Measurements from ENCODE around the gene FAM50A.
"Not testable (repeated sequence)": the region's sequence is repeated elsewhere in the genome, so short reads cannot be mapped to it uniquely, and the experiment has no call there.

Gene FAM50A, protein sequence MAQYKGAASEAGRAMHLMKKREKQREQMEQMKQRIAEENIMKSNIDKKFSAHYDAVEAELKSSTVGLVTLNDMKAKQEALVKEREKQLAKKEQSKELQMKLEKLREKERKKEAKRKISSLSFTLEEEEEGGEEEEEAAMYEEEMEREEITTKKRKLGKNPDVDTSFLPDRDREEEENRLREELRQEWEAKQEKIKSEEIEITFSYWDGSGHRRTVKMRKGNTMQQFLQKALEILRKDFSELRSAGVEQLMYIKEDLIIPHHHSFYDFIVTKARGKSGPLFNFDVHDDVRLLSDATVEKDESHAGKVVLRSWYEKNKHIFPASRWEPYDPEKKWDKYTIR

GRCh38 chrX:154443992-154444754 lies at the start of gene FAM50A:
Gene FAM50A (plus strand): TSS chrX:154444141. CDS start chrX:154444236, 95 bp downstream.
- DNase-seq (ENCODE audit: low read depth in 1 of 2, low spot score in 1 of 2): peak in 1 of 2 donors; percentile 51

DNA sequence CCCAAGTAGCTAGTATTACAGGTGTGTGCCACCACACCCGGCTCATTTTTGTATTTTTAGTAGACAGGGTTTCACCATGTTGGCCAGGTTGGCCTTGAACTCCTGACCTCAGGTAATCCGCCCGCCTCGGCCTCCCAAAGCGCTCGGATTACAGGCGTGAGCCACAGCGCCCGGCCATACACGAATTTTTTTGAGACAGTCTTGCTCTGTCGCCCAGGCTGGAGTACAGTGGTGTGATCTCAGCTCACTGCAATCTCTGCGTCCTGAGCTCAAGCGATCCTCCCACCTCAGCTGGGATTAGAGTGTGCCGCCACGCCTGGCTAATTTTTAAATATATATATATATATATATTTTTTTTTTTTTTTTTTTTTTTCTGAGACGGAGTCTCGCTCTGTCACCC lies 47.6 kb upstream of the FAM50A start:
- DNase-seq (ENCODE audit: low read depth in 1 of 2, low spot score in 1 of 2): not testable (repeated sequence)

GRCh38 chrX:154396973-154397887 lies 46.7 kb upstream of the FAM50A start:
- DNase-seq (ENCODE audit: low read depth in 1 of 2, low spot score in 1 of 2): peak in 1 of 2 donors; percentile 49

DNA sequence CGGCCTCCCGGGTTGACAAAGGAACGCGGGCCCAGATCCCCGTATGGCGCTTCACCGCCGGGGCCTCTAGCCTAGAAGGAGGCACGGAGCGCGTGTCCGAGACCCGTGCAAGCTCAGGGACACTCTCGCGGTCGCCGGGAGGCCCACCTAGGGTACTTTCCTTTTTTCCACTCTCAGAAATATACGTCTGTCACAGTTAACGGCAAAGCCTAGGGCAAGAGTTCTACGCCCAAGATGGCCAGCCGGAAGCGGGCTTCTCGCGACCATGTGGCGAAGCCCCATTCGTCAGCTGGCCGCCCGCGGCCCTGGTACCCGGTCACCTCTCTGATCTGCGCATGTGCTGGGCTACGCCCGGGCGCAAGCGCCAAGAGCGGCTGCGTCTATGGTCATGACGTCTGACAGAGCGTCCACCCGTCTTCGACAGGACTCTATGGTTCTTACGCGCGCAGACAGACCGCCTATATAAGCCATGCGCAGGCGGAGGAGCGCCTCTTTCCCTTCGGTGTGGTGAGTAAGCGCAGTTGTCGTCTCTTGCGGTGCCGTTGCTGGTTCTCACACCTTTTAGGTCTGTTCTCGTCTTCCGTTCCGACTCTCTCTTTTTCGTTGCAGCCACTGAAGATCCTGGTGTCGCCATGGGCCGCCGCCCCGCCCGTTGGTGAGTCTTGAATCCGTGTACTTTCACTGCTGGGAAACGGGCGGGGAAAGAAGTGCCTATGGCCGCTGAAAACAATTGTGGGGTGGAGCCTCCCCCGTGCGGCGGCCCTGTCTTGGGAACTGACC lies 45.9 kb upstream of the FAM50A start, which contains the start of gene RPL10:
RPL10 (plus strand) TSS at position 490 of the 780 bp plus-strand sequence; CDS start at position 633, 143 bp downstream.
- peak; percentile 73 to 87 for DNase-seq (ENCODE audit: low read depth in 1 of 2, low spot score in 1 of 2)

GRCh38 chrX:154398668-154399526 lies 45.0 kb upstream of the FAM50A start:
- DNase-seq (ENCODE audit: low read depth in 1 of 2, low spot score in 1 of 2): peak; percentile 63 to 78

DNA sequence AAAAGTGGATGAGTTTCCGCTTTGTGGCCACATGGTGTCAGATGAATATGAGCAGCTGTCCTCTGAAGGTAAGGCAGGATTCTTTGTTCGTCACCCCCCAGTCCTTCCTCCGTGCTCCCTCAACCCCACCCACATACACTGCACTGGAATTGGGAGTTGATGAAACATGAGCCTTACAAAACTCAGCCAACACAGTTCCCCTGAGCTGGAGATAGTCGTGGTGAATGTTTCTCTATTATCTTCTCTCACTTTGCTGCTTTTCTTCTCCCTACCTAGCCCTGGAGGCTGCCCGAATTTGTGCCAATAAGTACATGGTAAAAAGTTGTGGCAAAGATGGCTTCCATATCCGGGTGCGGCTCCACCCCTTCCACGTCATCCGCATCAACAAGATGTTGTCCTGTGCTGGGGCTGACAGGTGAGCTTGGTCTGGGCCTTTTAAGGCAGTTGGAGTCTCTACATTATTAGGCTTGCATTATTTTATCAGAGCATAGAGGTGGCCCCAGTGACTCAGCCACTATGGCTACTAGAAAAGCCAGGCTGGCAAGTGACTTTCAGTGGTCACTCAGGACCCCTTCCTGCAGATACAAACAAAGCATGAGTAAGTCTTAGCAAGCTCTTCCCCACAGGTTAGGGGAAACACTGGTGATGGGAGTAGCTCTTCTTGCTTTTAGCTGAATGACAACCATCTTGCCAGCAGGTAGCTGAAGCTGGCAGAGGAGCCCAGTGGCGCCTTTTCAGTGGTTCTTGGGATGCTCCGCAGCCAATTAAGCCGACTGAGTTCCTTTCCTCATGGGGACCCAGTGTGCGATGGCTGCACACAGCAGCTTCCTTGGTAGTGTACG lies 44.2 kb upstream of the FAM50A start:
- DNase-seq (ENCODE audit: low read depth in 1 of 2, low spot score in 1 of 2): no peak

DNA sequence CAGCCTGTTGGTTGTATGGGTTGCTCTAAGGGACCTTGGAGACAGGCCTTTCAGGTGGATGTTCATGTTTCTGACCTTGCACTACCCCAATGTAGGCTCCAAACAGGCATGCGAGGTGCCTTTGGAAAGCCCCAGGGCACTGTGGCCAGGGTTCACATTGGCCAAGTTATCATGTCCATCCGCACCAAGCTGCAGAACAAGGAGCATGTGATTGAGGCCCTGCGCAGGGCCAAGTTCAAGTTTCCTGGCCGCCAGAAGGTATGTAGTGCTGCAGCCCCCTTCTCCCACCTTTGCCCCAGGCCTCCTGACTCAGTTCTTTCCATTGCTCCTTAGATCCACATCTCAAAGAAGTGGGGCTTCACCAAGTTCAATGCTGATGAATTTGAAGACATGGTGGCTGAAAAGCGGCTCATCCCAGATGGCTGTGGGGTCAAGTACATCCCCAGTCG lies 43.5 kb upstream of the FAM50A start:
- not testable (repeated sequence) for DNase-seq (ENCODE audit: low read depth in 1 of 2, low spot score in 1 of 2)

GRCh38 chrX:154401045-154401799 lies 42.7 kb upstream of the FAM50A start:
- DNase-seq (ENCODE audit: low read depth in 1 of 2, low spot score in 1 of 2): peak in 1 of 2 donors; percentile 27

DNA sequence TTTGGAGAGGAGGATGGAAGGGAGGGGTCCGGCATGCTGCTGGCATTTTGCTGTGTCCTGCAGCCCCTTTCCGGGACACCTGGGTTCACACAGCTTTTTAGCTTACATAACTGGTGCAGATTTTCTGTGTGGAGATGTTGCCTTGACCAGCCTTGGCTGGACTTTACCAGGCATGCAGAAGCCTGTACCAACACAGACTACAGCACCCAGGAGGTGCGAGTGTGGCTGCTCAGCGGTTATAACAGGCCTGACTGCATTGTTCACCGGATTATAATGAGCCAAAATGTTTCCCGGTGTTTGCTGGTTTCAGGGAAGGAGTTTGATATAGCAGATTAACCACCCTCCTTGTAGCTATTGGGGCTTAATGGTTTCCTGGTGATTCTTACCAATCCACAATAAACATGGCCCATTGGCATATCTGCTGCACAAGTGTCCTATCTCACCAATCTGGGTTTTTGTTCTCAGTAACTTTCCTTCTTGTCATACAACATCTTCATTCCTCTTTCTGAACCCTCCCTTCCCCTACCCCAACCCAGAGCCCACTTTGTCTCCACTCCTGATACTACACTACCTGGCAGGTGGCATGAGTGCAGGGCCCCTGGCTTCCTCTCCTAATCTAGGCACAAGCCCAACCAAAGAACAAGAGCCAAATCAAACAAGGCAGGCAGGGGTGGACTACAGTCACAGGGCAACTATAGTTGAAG lies 41.9 kb upstream of the FAM50A start:
- DNase-seq (ENCODE audit: low read depth in 1 of 2, low spot score in 1 of 2): no peak

DNA sequence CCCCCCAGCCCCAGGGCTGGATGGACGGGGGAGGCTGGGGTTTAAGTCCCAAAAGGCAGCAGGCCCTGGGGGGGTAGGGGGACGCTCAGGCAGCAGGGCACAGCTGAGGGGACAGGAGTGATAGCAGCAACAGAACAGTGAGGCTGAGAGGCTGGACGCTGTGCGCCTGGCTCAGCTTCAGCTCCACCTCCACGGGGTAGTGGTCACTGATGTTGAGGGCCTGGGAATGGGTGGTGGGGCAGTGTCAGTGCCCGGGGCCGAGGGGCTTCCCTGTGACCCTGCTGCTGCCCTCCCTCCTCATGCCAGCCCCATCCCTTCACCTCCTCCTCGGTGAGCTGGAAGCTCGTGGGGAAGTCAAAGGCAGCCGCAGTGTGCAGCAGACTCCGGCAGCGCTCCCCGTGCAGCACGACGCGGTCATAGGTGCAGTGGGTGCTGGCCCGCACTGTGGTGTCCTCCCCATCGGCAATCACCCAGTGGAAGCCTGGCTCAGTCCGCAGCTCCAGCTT lies 41.3 kb upstream of the FAM50A start:
- DNase-seq (ENCODE audit: low read depth in 1 of 2, low spot score in 1 of 2): no peak

- no peak for DNase-seq (ENCODE audit: low read depth in 1 of 2, low spot score in 1 of 2)
These were observed 40.7 kb upstream of the FAM50A start for GRCh38 chrX:154403192-154403591.

DNA sequence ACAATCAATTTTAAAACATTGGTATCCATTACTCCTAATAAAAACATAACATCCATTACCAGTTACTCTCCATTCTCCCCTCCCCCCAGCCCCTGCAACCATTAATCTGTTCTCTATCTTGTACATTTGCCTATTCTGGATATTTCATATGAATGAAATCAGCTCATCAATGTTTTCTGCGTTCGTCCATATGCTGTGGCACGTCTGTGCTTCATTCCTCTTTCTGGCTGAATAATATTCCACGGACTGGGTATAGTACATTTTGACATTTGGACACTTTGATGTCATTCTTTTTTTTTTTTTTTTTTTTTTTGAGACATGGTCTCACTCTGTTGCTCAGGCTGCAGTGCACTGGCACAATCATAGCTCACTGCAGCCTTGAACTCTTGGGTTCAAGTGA lies 40.1 kb upstream of the FAM50A start:
- DNase-seq (ENCODE audit: low read depth in 1 of 2, low spot score in 1 of 2): no peak

GRCh38 chrX:154404625-154405192 lies 39.2 kb upstream of the FAM50A start:
- no peak for DNase-seq (ENCODE audit: low read depth in 1 of 2, low spot score in 1 of 2)

DNA sequence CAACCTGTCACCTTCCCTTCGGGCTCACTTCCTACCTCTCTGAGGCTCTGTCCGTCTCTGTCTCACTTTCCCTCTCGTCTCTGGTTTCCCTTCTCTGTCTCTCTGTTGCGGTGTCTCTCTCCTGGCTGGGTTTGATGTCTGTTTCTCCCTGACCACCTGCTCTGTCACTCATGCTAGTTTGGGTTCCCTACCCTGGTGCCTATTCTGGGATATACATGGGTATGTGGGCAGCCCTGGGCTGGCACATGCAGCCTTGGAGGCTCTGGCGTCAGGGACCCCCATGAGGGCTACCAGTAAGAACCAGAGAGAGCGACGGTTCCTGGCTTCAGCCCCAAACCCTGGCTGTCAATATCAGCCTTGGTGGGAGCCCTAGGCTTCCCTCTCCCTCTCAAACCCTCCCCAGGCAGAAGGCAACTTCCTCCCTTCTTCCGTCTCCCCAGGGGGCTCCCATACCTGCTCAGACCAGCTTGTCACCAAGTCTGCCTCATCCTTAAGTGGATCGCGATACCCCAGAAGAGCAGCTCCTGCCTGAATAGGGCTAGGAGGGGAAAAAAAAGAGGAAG lies 35.2 kb upstream of the FAM50A start:
- no peak for DNase-seq (ENCODE audit: low read depth in 1 of 2, low spot score in 1 of 2)

DNA sequence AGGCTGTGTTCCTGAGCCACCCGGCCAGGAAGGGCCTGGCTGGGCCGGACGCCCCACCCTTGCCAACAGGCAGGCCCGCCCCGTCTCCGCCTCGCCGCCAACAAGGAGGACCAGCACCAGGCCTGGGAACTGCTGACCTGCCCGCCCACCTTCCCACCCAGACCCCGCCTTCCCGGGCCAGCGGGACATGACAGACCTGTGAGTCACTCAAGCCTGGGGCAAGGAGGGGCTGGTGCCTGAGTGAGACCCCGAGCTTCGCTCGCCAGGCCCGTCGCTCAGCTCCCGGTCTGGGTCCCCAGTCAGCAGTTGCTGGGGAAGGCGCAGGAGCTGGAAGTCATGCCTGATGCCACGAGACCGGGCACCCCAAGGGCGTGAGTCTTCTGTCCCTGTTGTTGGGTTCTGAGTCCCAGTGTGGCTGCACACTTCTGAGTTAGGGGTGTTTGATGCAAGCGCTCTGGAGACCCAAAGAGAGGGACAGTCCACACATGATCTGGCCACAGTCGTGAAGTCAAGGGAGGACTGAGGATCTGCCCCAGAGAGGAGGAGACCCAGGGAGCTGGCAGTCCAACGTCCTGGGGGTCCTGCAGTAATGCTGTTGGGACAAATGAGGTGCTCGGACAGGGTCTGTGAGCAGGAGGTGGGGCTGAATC lies 34.6 kb upstream of the FAM50A start, which contains the start of gene DNASE1L1:
DNASE1L1 (minus strand) TSS at position 33 of the 650 bp plus-strand sequence. CDS start 3,686 bp downstream, outside the sequence.
- no peak for DNase-seq (ENCODE audit: low read depth in 1 of 2, low spot score in 1 of 2)

GRCh38 chrX:154411981-154412340 lies 32.0 kb upstream of the FAM50A start:
- DNase-seq (ENCODE audit: low read depth in 1 of 2, low spot score in 1 of 2): peak in 1 of 2 donors; percentile 51
